ENCODE data around the gene KIDINS220. TPM values are rescaled to one million over a fixed set of nuclear protein-coding genes. Genes with fewer than 3 reads are reported as not detected.

Gene KIDINS220
- total and polyA plus RNA-seq, 2 of the 13 experiments (the other 11 are each of a cell fraction or from before 2014, with no cell fraction given): 25.2 to 32.3 TPM

GRCh38 chr2:8800821-8801220 lies 36.6 kb downstream of the KIDINS220 start:
- CTCF ChIA-PET (ENCODE audit: low intra/inter-chr PET ratio, low total read pairs): no interaction called here
- BruUV-seq (replicated peaks): no TSS peak
- Histone ChIP-seq H3K36me3 (replicated peaks in 1 of 2; ENCODE audit: control insufficient read depth in 1 of 2, insufficient read depth in 2 of 2, low read length in 2 of 2) (peaks cover 25 to 67% of the 10 kb centered on the region in 2 experiments), H3K4me1 (ENCODE audit: insufficient read depth, low read length) (peaks cover 5% of the 10 kb centered on the region; the same call in 1 of the 2 replicates), H3K79me2 (ENCODE audit: insufficient read depth, low read length) (no peaks in the 10 kb centered on the region), H3K27me3 (ENCODE audit: control insufficient read depth in 1 of 2, insufficient read depth in 2 of 2, low read length in 2 of 2) (no peaks in the 10 kb centered on the region), H3K27ac (ENCODE audit: extremely low read length, insufficient read depth, low read length) (no peak overlapping the region), H2AFZ (ENCODE audit: low read length) (no peak overlapping the region), H3K9ac (ENCODE audit: insufficient read depth, low read depth, low read length) (no peak overlapping the region), H3K9me3 (ENCODE audit: low read length) (no peaks in the 10 kb centered on the region), H3K4me2 (ENCODE audit: low read depth, low read length) (no peak overlapping the region), H3K4me3 (replicated peaks in 1 of 3; ENCODE audit: insufficient read depth in 1 of 3, low read depth in 2 of 3, low read length in 3 of 3) (no peak overlapping the region), H4K20me1 (ENCODE audit: insufficient read depth, low read length) (no peaks in the 10 kb centered on the region)
- TF ChIP-seq CAMTA2 (CRISPR knock-in tag; IDR thresholded peaks at IDR 0.05; ENCODE audit: borderline replicate concordance): no peak
- TF ChIP-seq, protein P1, sequence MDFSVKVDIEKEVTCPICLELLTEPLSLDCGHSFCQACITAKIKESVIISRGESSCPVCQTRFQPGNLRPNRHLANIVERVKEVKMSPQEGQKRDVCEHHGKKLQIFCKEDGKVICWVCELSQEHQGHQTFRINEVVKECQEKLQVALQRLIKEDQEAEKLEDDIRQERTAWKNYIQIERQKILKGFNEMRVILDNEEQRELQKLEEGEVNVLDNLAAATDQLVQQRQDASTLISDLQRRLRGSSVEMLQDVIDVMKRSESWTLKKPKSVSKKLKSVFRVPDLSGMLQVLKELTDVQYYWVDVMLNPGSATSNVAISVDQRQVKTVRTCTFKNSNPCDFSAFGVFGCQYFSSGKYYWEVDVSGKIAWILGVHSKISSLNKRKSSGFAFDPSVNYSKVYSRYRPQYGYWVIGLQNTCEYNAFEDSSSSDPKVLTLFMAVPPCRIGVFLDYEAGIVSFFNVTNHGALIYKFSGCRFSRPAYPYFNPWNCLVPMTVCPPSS (IDR thresholded peaks at IDR 0.05): no peak
- TF ChIP-seq, protein P2, sequence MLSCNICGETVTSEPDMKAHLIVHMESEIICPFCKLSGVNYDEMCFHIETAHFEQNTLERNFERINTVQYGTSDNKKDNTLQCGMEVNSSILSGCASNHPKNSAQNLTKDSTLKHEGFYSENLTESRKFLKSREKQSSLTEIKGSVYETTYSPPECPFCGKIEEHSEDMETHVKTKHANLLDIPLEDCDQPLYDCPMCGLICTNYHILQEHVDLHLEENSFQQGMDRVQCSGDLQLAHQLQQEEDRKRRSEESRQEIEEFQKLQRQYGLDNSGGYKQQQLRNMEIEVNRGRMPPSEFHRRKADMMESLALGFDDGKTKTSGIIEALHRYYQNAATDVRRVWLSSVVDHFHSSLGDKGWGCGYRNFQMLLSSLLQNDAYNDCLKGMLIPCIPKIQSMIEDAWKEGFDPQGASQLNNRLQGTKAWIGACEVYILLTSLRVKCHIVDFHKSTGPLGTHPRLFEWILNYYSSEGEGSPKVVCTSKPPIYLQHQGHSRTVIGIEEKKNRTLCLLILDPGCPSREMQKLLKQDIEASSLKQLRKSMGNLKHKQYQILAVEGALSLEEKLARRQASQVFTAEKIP (CRISPR knock-in tag; IDR thresholded peaks at IDR 0.05; ENCODE audit: borderline replicate concordance): no peak
- TF ChIP-seq PRMT3 (CRISPR knock-in tag; IDR thresholded peaks at IDR 0.05; ENCODE audit: borderline replicate concordance, low read depth): no peak
- no peak for TF ChIP-seq ZNF780A (CRISPR knock-in tag; IDR thresholded peaks at IDR 0.05)
- no peak for TF ChIP-seq ZNF589 (CRISPR knock-in tag; conservative IDR thresholded peaks at IDR 0.05)
- no peak for TF ChIP-seq TBP (CRISPR knock-in tag; IDR thresholded peaks at IDR 0.05)
- no peak for TF ChIP-seq ZNF841 (CRISPR knock-in tag; IDR thresholded peaks at IDR 0.05; ENCODE audit: borderline replicate concordance)
- no peak for TF ChIP-seq ZNF136 (CRISPR knock-in tag; IDR thresholded peaks at IDR 0.05; ENCODE audit: low read depth)
- TF ChIP-seq, protein P3, sequence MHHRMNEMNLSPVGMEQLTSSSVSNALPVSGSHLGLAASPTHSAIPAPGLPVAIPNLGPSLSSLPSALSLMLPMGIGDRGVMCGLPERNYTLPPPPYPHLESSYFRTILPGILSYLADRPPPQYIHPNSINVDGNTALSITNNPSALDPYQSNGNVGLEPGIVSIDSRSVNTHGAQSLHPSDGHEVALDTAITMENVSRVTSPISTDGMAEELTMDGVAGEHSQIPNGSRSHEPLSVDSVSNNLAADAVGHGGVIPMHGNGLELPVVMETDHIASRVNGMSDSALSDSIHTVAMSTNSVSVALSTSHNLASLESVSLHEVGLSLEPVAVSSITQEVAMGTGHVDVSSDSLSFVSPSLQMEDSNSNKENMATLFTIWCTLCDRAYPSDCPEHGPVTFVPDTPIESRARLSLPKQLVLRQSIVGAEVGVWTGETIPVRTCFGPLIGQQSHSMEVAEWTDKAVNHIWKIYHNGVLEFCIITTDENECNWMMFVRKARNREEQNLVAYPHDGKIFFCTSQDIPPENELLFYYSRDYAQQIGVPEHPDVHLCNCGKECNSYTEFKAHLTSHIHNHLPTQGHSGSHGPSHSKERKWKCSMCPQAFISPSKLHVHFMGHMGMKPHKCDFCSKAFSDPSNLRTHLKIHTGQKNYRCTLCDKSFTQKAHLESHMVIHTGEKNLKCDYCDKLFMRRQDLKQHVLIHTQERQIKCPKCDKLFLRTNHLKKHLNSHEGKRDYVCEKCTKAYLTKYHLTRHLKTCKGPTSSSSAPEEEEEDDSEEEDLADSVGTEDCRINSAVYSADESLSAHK (CRISPR knock-in tag; IDR thresholded peaks at IDR 0.05; ENCODE audit: borderline replicate concordance): no peak
- no peak for TF ChIP-seq GLI4 (CRISPR knock-in tag; IDR thresholded peaks at IDR 0.05; ENCODE audit: borderline replicate concordance)
- no peak for TF ChIP-seq THAP8 (CRISPR knock-in tag; IDR thresholded peaks at IDR 0.05; ENCODE audit: borderline replicate concordance)
- TF ChIP-seq ZFAT (CRISPR knock-in tag; conservative IDR thresholded peaks at IDR 0.05): no peak
- no peak for TF ChIP-seq ZBTB20 (CRISPR knock-in tag; IDR thresholded peaks at IDR 0.05; ENCODE audit: borderline replicate concordance, low read depth)
- no peak for TF ChIP-seq KLF12 (CRISPR knock-in tag; IDR thresholded peaks at IDR 0.05; ENCODE audit: borderline replicate concordance)
- TF ChIP-seq HMG20B (CRISPR knock-in tag; conservative IDR thresholded peaks at IDR 0.05): no peak
- TF ChIP-seq ZNF3 (CRISPR knock-in tag; IDR thresholded peaks at IDR 0.05): no peak
- DNase-seq (ENCODE audit: low spot score) (no peak), FAIRE-seq (no peak), ATAC-seq (no peak)
- in situ Hi-C loops (cut with HindIII; ENCODE audit: extremely low pct_ligation_motif_present, low pct_unique_long_range_greater_than_20kb): no loop called here
- WGBS (ENCODE audit: low lambda C conversion rate): 95% methylated on average over 4 of the region's 4 CpGs
- POLR2A ChIA-PET: no interaction called here
- intact Hi-C loops (cut with micrococcal nuclease; ENCODE audit: unreplicated experiment): no loop called here

Measured in HepG2 (cell line).